Measurements from ENCODE around the gene ASCL2. TPM values are rescaled to one million over a fixed set of nuclear protein-coding genes. Genes with fewer than 3 reads are reported as not detected.

ASCL2 gene
- total RNA-seq, 4 donors from 2014 or later, result 11.4 to 18.0 (median 15.9) TPM

- no peak for TF ChIP-seq EP300 (IDR thresholded peaks at IDR 0.05)
- no peak for TF ChIP-seq POLR2AphosphoS5 (IDR thresholded peaks at IDR 0.05)
- no peak for TF ChIP-seq CTCF (IDR thresholded peaks at IDR 0.05)
- no peak for TF ChIP-seq POLR2A (IDR thresholded peaks at IDR 0.05)
- H3K4me1 ChIP-seq, result peaks cover 38% of the 10 kb centered on the region
- DNase-seq (ENCODE audit: low spot score in 2 of 2), result no peak
- no peak overlapping the region for H3K4me3 ChIP-seq
- no peaks in the 10 kb centered on the region for H3K9me3 ChIP-seq
- peaks cover 10% of the 10 kb centered on the region for H3K27me3 ChIP-seq
- no peak overlapping the region for H3K27ac ChIP-seq
- WGBS, result 73% methylated on average over 12 of the region's 21 CpGs
- H3K36me3 ChIP-seq, result no peaks in the 10 kb centered on the region
These were observed 8.8 kb downstream of the ASCL2 start for GRCh38 chr11:2261436-2262230.

- DNase-seq (ENCODE audit: low spot score in 2 of 2), result peak in 1 of 2 donors; percentile 74
- TF ChIP-seq POLR2A (IDR thresholded peaks at IDR 0.05) (no peak), EP300 (IDR thresholded peaks at IDR 0.05) (no peak), POLR2AphosphoS5 (IDR thresholded peaks at IDR 0.05) (no peak), CTCF (IDR thresholded peaks at IDR 0.05) (no peak)
- H3K36me3 ChIP-seq, result no peaks in the 10 kb centered on the region
- H3K4me1 ChIP-seq, result peaks cover 44% of the 10 kb centered on the region
- H3K9me3 ChIP-seq, result no peaks in the 10 kb centered on the region
- no peak overlapping the region for H3K4me3 ChIP-seq
- WGBS, result 72% methylated on average over 10 of the region's 26 CpGs
- H3K27me3 ChIP-seq, result peaks cover 10% of the 10 kb centered on the region
- H3K27ac ChIP-seq, result no peak overlapping the region
These were observed 9.7 kb downstream of the ASCL2 start for GRCh38 chr11:2260491-2261364.

- Histone ChIP-seq H3K27ac (no peak overlapping the region), H3K36me3 (no peaks in the 10 kb centered on the region), H3K4me1 (peaks cover 38% of the 10 kb centered on the region), H3K4me3 (no peak overlapping the region), H3K9me3 (no peaks in the 10 kb centered on the region), H3K27me3 (peaks cover 10% of the 10 kb centered on the region)
- DNase-seq (ENCODE audit: low spot score in 2 of 2), result peak in 1 of 2 donors; percentile 77
- TF ChIP-seq POLR2A (IDR thresholded peaks at IDR 0.05) (no peak), CTCF (IDR thresholded peaks at IDR 0.05) (no peak), EP300 (IDR thresholded peaks at IDR 0.05) (no peak)
- WGBS, result 85% methylated on average over 5 of the region's 12 CpGs
These were observed 10.4 kb downstream of the ASCL2 start for GRCh38 chr11:2259897-2260451.

- H3K4me1 ChIP-seq, result peaks cover 38% of the 10 kb centered on the region
- H3K27me3 ChIP-seq, result peaks cover 10% of the 10 kb centered on the region
- TF ChIP-seq POLR2A (IDR thresholded peaks at IDR 0.05) (no peak), EP300 (IDR thresholded peaks at IDR 0.05) (no peak), POLR2AphosphoS5 (IDR thresholded peaks at IDR 0.05) (no peak), CTCF (IDR thresholded peaks at IDR 0.05) (no peak)
- H3K36me3 ChIP-seq, result no peaks in the 10 kb centered on the region
- H3K9me3 ChIP-seq, result no peaks in the 10 kb centered on the region
- WGBS, result no CpG with 5 or more reads among the region's 8 CpGs
- no peak overlapping the region for H3K4me3 ChIP-seq
- peak in 1 of 2 donors; percentile 47 for DNase-seq (ENCODE audit: low spot score in 2 of 2)
- H3K27ac ChIP-seq, result no peak overlapping the region
These were observed 10.9 kb downstream of the ASCL2 start for GRCh38 chr11:2259466-2259830.
